ENCODE data around the gene CDC20B.
"Not testable (repeated sequence)": the region's sequence is repeated elsewhere in the genome, so short reads cannot be mapped to it uniquely, and the experiment has no call there.

CDC20B gene

GRCh38 chr5:55123365-55123764 lies 49.6 kb downstream of the CDC20B start:
- H3K4me3 ChIP-seq (ENCODE audit: low read depth in 1 of 2, low read length in 1 of 2), result no peak overlapping the region
- no peaks in the 10 kb centered on the region for H3K4me1 ChIP-seq (ENCODE audit: control insufficient read depth in 1 of 2, insufficient read depth in 1 of 2, low read depth in 1 of 2, low read length in 1 of 2)
- no peak for TF ChIP-seq CTCF (IDR thresholded peaks at IDR 0.05)
- H3K9me3 ChIP-seq, result no peaks in the 10 kb centered on the region
- H3K27me3 ChIP-seq, result no peaks in the 10 kb centered on the region
- no peaks in the 10 kb centered on the region for H3K36me3 ChIP-seq
- no peak overlapping the region for H3K27ac ChIP-seq

- Histone ChIP-seq H3K9me3 (no peaks in the 10 kb centered on the region), H3K27ac (no peak overlapping the region), H3K4me3 (ENCODE audit: low read depth in 1 of 2, low read length in 1 of 2) (no peak overlapping the region), H3K27me3 (peaks cover 18% of the 10 kb centered on the region), H3K36me3 (no peaks in the 10 kb centered on the region), H3K4me1 (ENCODE audit: control insufficient read depth in 1 of 2, insufficient read depth in 1 of 2, low read depth in 1 of 2, low read length in 1 of 2) (no peaks in the 10 kb centered on the region)
- TF ChIP-seq CTCF (IDR thresholded peaks at IDR 0.05), result no peak
Observed at GRCh38 chr5:55114061-55114460, 58.9 kb downstream of the CDC20B start.

- H3K36me3 ChIP-seq, result no peaks in the 10 kb centered on the region
- TF ChIP-seq CTCF (IDR thresholded peaks at IDR 0.05), result no peak
- H3K27me3 ChIP-seq, result peaks cover 18% of the 10 kb centered on the region
- no peak overlapping the region for H3K4me3 ChIP-seq (ENCODE audit: low read depth in 1 of 2, low read length in 1 of 2)
- no peaks in the 10 kb centered on the region for H3K4me1 ChIP-seq (ENCODE audit: control insufficient read depth in 1 of 2, insufficient read depth in 1 of 2, low read depth in 1 of 2, low read length in 1 of 2)
- no peaks in the 10 kb centered on the region for H3K9me3 ChIP-seq
- no peak overlapping the region for H3K27ac ChIP-seq
Observed at GRCh38 chr5:55113327-55113726, 59.6 kb downstream of the CDC20B start.

GRCh38 chr5:55110217-55110616 lies 62.8 kb downstream of the CDC20B start:
- Histone ChIP-seq H3K9me3 (no peaks in the 10 kb centered on the region), H3K4me3 (ENCODE audit: low read depth in 1 of 2, low read length in 1 of 2) (no peak overlapping the region), H3K4me1 (ENCODE audit: control insufficient read depth in 1 of 2, insufficient read depth in 1 of 2, low read depth in 1 of 2, low read length in 1 of 2) (no peaks in the 10 kb centered on the region), H3K36me3 (no peaks in the 10 kb centered on the region), H3K27ac (no peak overlapping the region), H3K27me3 (peaks cover 18% of the 10 kb centered on the region)
- no peak for TF ChIP-seq CTCF (IDR thresholded peaks at IDR 0.05)

- H3K9me3 ChIP-seq, result no peaks in the 10 kb centered on the region
- no peaks in the 10 kb centered on the region for H3K36me3 ChIP-seq
- peaks cover 7% of the 10 kb centered on the region for H3K27me3 ChIP-seq
- H3K4me1 ChIP-seq (ENCODE audit: control insufficient read depth in 1 of 2, insufficient read depth in 1 of 2, low read depth in 1 of 2, low read length in 1 of 2), result no peaks in the 10 kb centered on the region
- H3K27ac ChIP-seq, result no peak overlapping the region
- no peak for TF ChIP-seq CTCF (IDR thresholded peaks at IDR 0.05)
- H3K4me3 ChIP-seq (ENCODE audit: low read depth in 1 of 2, low read length in 1 of 2), result no peak overlapping the region
Observed at GRCh38 chr5:55108661-55109060, 64.3 kb downstream of the CDC20B start.

- H3K4me3 ChIP-seq (ENCODE audit: low read depth in 1 of 2, low read length in 1 of 2), result not testable (repeated sequence)
Observed at GRCh38 chr5:55105976-55106375, 67.0 kb downstream of the CDC20B start.

More at GRCh38 chr5:55105976-55106375, 67.0 kb downstream of the CDC20B start:
- not testable (repeated sequence) for H3K4me1 ChIP-seq (ENCODE audit: control insufficient read depth in 1 of 2, insufficient read depth in 1 of 2, low read depth in 1 of 2, low read length in 1 of 2); H3K36me3 ChIP-seq; H3K27ac ChIP-seq; H3K9me3 ChIP-seq
- peaks cover 25% of the 10 kb centered on the region for H3K27me3 ChIP-seq

All from neutrophil (primary cell).